Epithelial cell of esophagus (primary cell): ENCODE results near the gene PRELID1.

Source experiments
- DNase-seq: peaks from one replicate; pipeline ENCODE4 v3.0.0; 2010; ENCODE audit warnings: low read depth
- H3K4me3 ChIP-seq: 2 replicates; pipeline ENCODE4 v1.5.1; 2011; ENCODE audit warnings: mild to moderate bottlenecking, low read length, control low read depth
- TF ChIP-seq, protein P1 (sequence below): IDR thresholded peaks from 2 replicates; pipeline ENCODE4 v1.5.1; 2011; ENCODE audit warnings: low read depth, mild to moderate bottlenecking, low read length, control low read depth, inconsistent platforms; ENCODE audit not compliant: insufficient read depth; ENCODE audit errors: missing control alignments

The PRELID1 gene

DNA sequence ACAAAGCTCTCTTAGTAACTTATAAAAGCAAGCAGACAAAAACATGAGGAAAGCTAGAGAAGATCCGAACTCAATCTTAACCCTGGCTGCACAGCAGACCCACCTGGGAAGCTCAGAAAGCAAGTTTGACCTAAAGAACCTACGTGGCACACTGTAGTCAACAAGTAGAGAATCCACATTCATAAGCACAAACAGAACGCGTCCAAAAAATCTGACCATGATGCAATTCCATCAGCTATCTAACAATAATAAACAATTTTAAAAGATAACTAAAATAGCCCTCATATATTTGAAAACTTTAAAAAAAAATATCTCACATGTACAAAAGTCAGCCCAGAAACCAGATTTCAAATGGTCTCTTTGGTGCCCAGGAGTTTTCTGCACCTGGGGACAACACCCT, 43.2 kb downstream of the PRELID1 start:
- DNase-seq = no peak
- TF ChIP-seq, protein P1, sequence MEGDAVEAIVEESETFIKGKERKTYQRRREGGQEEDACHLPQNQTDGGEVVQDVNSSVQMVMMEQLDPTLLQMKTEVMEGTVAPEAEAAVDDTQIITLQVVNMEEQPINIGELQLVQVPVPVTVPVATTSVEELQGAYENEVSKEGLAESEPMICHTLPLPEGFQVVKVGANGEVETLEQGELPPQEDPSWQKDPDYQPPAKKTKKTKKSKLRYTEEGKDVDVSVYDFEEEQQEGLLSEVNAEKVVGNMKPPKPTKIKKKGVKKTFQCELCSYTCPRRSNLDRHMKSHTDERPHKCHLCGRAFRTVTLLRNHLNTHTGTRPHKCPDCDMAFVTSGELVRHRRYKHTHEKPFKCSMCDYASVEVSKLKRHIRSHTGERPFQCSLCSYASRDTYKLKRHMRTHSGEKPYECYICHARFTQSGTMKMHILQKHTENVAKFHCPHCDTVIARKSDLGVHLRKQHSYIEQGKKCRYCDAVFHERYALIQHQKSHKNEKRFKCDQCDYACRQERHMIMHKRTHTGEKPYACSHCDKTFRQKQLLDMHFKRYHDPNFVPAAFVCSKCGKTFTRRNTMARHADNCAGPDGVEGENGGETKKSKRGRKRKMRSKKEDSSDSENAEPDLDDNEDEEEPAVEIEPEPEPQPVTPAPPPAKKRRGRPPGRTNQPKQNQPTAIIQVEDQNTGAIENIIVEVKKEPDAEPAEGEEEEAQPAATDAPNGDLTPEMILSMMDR = no peak
- no peak overlapping the region for H3K4me3 ChIP-seq

DNA sequence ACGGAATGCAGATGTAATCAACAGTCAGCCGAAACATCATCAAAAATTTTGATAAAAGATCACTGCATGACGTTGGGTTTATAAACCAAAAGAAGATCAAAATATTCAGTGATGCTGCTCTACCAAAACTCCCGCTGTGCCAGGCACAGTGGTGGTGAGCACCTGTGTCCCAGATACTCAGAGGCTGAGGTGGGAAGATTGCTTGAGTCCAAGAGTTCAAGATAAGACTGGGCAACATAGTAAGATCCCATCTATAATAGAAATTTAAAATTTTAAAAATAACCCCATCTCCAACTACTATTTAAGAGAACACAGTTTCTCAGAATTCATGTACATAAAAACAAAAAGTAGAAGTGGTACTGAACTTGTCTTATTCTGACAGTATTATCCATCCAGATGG, 44.1 kb downstream of the PRELID1 start:
- no peak overlapping the region for H3K4me3 ChIP-seq
- no peak for DNase-seq
- TF ChIP-seq, protein P1 = no peak

DNA sequence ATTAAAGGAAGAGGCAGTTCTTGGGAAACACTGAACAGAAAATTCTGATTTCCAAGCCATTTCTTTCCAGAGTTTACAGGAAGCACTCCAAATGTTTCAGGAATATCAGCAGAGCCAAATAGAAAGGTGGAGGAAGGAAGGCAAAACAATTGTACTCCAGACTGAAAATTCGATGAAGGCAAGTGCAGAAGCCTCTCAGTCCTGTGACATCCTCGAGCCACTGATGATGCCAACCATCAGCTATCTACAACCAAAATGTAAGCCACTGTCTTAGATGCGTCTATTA, 45.7 kb downstream of the PRELID1 start:
- DNase-seq = no peak
- TF ChIP-seq, protein P1 = no peak
- no peak overlapping the region for H3K4me3 ChIP-seq

DNA sequence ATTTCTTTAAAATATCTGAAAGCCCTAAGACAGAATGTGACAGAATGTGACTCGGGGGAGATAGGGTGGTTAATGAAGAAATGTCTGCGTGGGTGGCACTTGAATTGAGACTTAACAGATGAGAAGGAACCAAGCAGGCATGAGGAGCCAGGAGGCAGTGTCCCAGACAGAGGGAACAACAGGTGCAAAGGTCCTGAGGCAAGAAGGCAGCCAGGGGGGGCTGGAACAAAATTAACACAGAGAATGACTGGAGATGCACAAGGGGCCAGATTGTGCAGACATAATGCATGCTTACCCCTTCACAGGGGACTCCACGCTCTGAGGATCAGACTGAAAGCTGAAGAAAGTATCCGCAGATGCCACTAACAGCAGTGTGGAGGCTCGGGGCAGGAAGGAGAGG, 46.2 kb downstream of the PRELID1 start:
- no peak overlapping the region for H3K4me3 ChIP-seq
- TF ChIP-seq, protein P1 = no peak
- no peak for DNase-seq

DNA sequence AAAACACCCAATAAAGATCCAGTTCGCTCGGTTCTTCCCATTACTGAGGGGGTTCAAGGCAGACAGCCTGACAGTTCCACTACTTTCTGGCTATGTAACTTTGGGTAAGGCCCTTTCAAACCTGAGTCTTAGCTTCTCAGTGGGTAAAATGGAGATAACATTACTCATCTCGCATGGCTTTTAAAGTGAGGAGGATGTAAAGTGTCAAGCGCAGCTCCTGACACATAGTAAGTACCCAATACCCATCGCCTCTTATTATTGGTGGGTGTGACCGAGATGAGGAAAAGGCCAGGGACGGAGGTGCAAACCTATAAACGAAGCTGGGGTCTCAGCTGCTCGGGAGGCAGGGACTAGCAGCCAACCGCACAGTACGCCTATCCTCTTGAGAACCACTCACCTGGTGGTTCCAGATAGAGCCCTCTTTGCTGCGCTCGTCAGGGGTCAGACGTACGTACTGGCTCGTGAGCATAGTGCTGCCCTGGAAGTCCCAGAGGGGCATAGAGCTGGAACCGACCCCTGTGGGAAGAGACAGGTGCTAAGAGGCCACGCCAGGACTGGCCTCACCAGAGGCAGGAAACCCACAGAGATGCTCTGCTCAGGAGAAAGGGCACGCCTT, 47.3 kb downstream of the PRELID1 start:
- TF ChIP-seq, protein P1 = no peak
- no peak for DNase-seq
- peak overlapping the region; percentile 91 for H3K4me3 ChIP-seq

DNA sequence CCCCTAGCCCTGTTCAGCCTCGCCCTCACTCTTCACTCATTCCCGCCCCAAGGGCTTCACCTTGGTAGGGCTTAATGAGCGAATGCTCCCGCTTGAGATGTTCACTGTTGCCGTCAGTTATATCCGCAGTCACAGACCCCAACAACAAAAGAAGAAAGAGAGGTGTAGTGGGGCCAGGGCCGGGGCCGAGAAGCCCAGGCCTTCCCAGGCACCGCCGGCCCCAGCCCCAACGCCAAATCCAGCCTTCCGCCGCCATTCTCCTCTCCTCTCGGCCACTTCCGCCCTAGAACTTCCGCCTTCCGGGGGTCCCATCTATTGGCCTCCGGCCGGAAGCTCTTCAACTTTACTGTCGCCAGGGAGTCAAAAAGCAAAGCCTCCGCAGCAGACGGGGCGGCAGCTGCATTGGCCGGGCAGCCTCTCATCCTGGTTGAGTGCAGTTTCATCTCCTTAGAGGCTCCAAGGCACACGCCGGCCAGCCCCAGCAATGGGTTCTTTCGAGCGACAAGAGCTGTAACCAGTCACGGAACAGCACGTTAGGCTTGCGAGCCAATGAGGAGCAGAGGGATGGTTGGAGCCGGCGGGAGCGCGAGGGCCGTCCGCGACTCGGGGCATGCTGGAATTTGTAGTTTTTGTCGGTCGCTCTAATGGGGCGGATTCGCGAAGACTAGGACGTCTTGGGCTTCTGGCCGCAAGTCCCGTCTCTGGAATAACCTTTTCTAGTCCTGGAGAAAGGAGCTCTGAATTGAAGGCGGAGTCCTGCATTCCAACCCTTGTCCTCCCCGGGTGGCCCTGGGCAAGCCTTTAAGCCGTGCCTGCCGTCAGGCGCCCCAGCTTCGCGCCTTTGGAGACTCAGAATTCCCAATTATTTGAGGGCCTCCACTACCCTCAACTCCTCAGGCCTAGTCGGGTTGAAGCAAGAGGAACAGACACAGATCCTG, 48.1 kb downstream of the PRELID1 start, which contains the start of gene LMAN2:
LMAN2 (minus strand) TSS at position 277 of the 938 bp plus-strand sequence; CDS start at position 256, 21 bp downstream.
- TF ChIP-seq, protein P1 = no peak
- peak; percentile 96 for DNase-seq
- peak within 1 kb of the TSS; percentile 91 for H3K4me3 ChIP-seq
